H9 (cell line): Measurements from ENCODE around the gene TSC22D3. TPM values are rescaled to one million over a fixed set of nuclear protein-coding genes. Genes with fewer than 3 reads are reported as not detected.

ENCODE experiments used
- DNase-seq: peaks from one replicate; pipeline ENCODE4 v3.0.0-alpha.2; 2017
- H2AFZ ChIP-seq: one replicate; pipeline ENCODE4 v1.6.1; 2013; ENCODE audit warnings: mild to moderate bottlenecking, low read length, control low read depth, moderate library complexity
- H2AK5ac ChIP-seq: 2 replicates; pipeline ENCODE4 v1.6.1; 2013; ENCODE audit warnings: low read length, control low read depth, mixed read lengths; ENCODE audit not compliant: insufficient read length
- H2BK120ac ChIP-seq: one replicate; pipeline ENCODE4 v1.6.1; 2013; ENCODE audit warnings: low read depth, mild to moderate bottlenecking, low read length, control low read depth, inconsistent platforms; ENCODE audit not compliant: poor library complexity, severe bottlenecking
- H2BK12ac ChIP-seq: 2 replicates; pipeline ENCODE4 v1.6.1; 2013; ENCODE audit warnings: low read length, control low read depth, mixed read lengths, low read depth; ENCODE audit not compliant: insufficient read length
- H2BK15ac ChIP-seq: 2 replicates; pipeline ENCODE4 v1.6.1; 2013; ENCODE audit warnings: low read depth, low read length, control low read depth
- H2BK20ac ChIP-seq: one replicate; pipeline ENCODE4 v1.6.1; 2013; ENCODE audit warnings: low read depth, mild to moderate bottlenecking, low read length, control low read depth, inconsistent platforms; ENCODE audit not compliant: poor library complexity, severe bottlenecking
- H2BK5ac ChIP-seq: 2 replicates; pipeline ENCODE4 v1.6.1; 2013; ENCODE audit warnings: low read length, control low read depth, mixed read lengths; ENCODE audit not compliant: insufficient read length
- H3K14ac ChIP-seq: 2 replicates; pipeline ENCODE4 v1.6.1; 2013; ENCODE audit warnings: low read length, control low read depth; ENCODE audit not compliant: insufficient read depth
- H3K18ac ChIP-seq: 2 replicates; pipeline ENCODE4 v1.6.1; 2013; ENCODE audit warnings: low read depth, mild to moderate bottlenecking, mixed read lengths, low read length, control low read depth; ENCODE audit not compliant: insufficient read length
- H3K23ac ChIP-seq: 2 replicates; pipeline ENCODE4 v1.6.1; 2013; ENCODE audit warnings: low read length, control low read depth, mixed read lengths, low read depth; ENCODE audit not compliant: insufficient read length
- H3K23me2 ChIP-seq: 2 replicates; pipeline ENCODE4 v1.6.1; 2013; ENCODE audit warnings: low read depth, mild to moderate bottlenecking, mixed read lengths, low read length, control low read depth; ENCODE audit not compliant: insufficient read length, poor library complexity, severe bottlenecking
- H3K27ac ChIP-seq: 2 replicates; pipeline ENCODE4 v1.5.1; 2013; ENCODE audit warnings: low read length, control low read depth, mixed read lengths, low read depth; ENCODE audit not compliant: insufficient read length
- H3K27me3 ChIP-seq: 2 replicates; pipeline ENCODE4 v1.6.1; 2013; ENCODE audit warnings: low read length, control low read depth, inconsistent platforms; ENCODE audit not compliant: insufficient read depth
- H3K4ac ChIP-seq: 2 replicates; pipeline ENCODE4 v1.6.1; 2013; ENCODE audit warnings: low read depth, mild to moderate bottlenecking, control low read depth, inconsistent platforms, low read length, moderate library complexity
- H3K4me1 ChIP-seq: 2 replicates; pipeline ENCODE4 v1.6.1; 2013; ENCODE audit warnings: low read length, control low read depth, inconsistent platforms; ENCODE audit not compliant: insufficient read depth
- H3K4me2 ChIP-seq: 2 replicates; pipeline ENCODE4 v1.6.1; 2013; ENCODE audit warnings: low read length, control low read depth, mixed read lengths; ENCODE audit not compliant: insufficient read length, insufficient read depth
- H3K56ac ChIP-seq: 2 replicates; pipeline ENCODE4 v1.6.1; 2013; ENCODE audit warnings: low read depth, mild to moderate bottlenecking, mixed read lengths, low read length, control low read depth; ENCODE audit not compliant: insufficient read length
- H3K79me1 ChIP-seq: 2 replicates; pipeline ENCODE4 v1.6.1; 2013; ENCODE audit warnings: low read depth, mild to moderate bottlenecking, moderate library complexity, low read length, control low read depth, inconsistent platforms; ENCODE audit not compliant: insufficient read depth, poor library complexity, severe bottlenecking
- H3K79me2 ChIP-seq: 2 replicates; pipeline ENCODE4 v1.6.1; 2013; ENCODE audit warnings: low read length, control low read depth, inconsistent platforms; ENCODE audit not compliant: insufficient read depth
- H3K9ac ChIP-seq: 2 replicates; pipeline ENCODE4 v1.6.1; 2013; ENCODE audit warnings: low read length, control low read depth, mixed read lengths; ENCODE audit not compliant: insufficient read length; ENCODE audit errors: extremely low read depth
- H3K9me3 ChIP-seq: one replicate; pipeline ENCODE4 v1.6.1; 2013; ENCODE audit warnings: low read depth, low read length, inconsistent platforms; ENCODE audit not compliant: control insufficient read depth
- H3T11ph ChIP-seq: one replicate; pipeline ENCODE4 v1.6.1; 2013; ENCODE audit warnings: mild to moderate bottlenecking, low read length, control low read depth, inconsistent platforms
- H4K20me1 ChIP-seq: one replicate; pipeline ENCODE4 v1.6.1; 2013; ENCODE audit not compliant: control insufficient read depth, insufficient read length, insufficient read depth
- H4K5ac ChIP-seq: 2 replicates; pipeline ENCODE4 v1.6.1; 2013; ENCODE audit warnings: low read depth, mild to moderate bottlenecking, mixed read lengths, low read length, control low read depth; ENCODE audit not compliant: insufficient read length
- H4K8ac ChIP-seq: replicated peaks from 2 replicates; pipeline ENCODE4 v1.6.1; 2013; ENCODE audit warnings: low read length, control low read depth, mixed read lengths, low read depth; ENCODE audit not compliant: insufficient read length
- H4K91ac ChIP-seq: 2 replicates; pipeline ENCODE4 v1.6.1; 2013; ENCODE audit warnings: low read depth, mild to moderate bottlenecking, moderate library complexity, mixed read lengths, low read length, control low read depth; ENCODE audit not compliant: insufficient read length
- H3K27ac Mint-ChIP-seq, 3 experiments: 2 replicates in 2 of 3; 3 replicates in 1 of 3; pipeline ENCODE4 v1.8.0; 2020 to 2021; ENCODE audit warnings: mixed read lengths in 3 of 3, mild to moderate bottlenecking in 1 of 3, moderate library complexity in 1 of 3
- H3K27me3 Mint-ChIP-seq: 2 replicates; pipeline ENCODE4 v1.8.0; 2021; ENCODE audit warnings: low read depth, mild to moderate bottlenecking, moderate library complexity, mixed read lengths
- H3K36me3 Mint-ChIP-seq, 3 experiments: 2 replicates in 2 of 3; 3 replicates in 1 of 3; pipeline ENCODE4 v1.8.0; 2020 to 2021; ENCODE audit warnings: low read depth in 3 of 3, mixed read lengths in 3 of 3; ENCODE audit not compliant: insufficient read depth in 1 of 3
- H3K4me1 Mint-ChIP-seq, 2 experiments: 2 replicates each; pipeline ENCODE4 v1.8.0; 2020; ENCODE audit warnings: mixed read lengths in 2 of 2
- H3K4me3 Mint-ChIP-seq, 2 experiments: 2 replicates in 1 of 2; 3 replicates in 1 of 2; pipeline ENCODE4 v1.8.0; 2020 to 2021; ENCODE audit warnings: mild to moderate bottlenecking in 2 of 2, mixed read lengths in 2 of 2, moderate library complexity in 1 of 2
- H3K9me3 Mint-ChIP-seq, 2 experiments: 2 replicates in 1 of 2; 3 replicates in 1 of 2; pipeline ENCODE4 v1.8.0; 2020; ENCODE audit warnings: mild to moderate bottlenecking in 2 of 2, mixed read lengths in 2 of 2, moderate library complexity in 1 of 2
- CTCF ChIP-seq: fragments of 200-600 bp; sonication (generic); conservative IDR thresholded peaks from 3 replicates; pipeline ENCODE4 v1.8.0; 2021; ENCODE audit warnings: antibody characterized with exemption, mild to moderate bottlenecking
- WGBS: extraction: QIAGEN DNeasy Blood & Tissue Kit; methylation state at CpG from one replicate; pipeline ENCODE4 v1.1.7; 2013; ENCODE audit warnings: missing lambda C conversion rate, low lambda C conversion rate, mixed read lengths; ENCODE audit not compliant: insufficient read length; ENCODE audit errors: extremely low coverage; 5-methylcytosine and 5-hydroxymethylcytosine counted together
- total RNA-seq: library from RNA; stranded (reverse); gene quantifications from 2 replicates; pipeline ENCODE4 v1.2.1, GENCODE V29; 2021

The TSC22D3 gene
- total RNA-seq, 1 experiment from 2014 or later, result 10.5 TPM

- Histone ChIP-seq H2AFZ (no peak overlapping the region), H4K8ac (no peak overlapping the region), H3K18ac (no peak overlapping the region), H2BK20ac (no peak overlapping the region), H3K14ac (no peak overlapping the region), H2BK15ac (no peak overlapping the region), H3K56ac (no peak overlapping the region), H3K23ac (no peak overlapping the region), H3T11ph (no peak overlapping the region), H3K79me1 (no peaks in the 10 kb centered on the region), H4K5ac (no peak overlapping the region), H3K9me3 (no peaks in the 10 kb centered on the region), H2BK5ac (no peak overlapping the region), H3K4ac (no peak overlapping the region), H4K91ac (no peak overlapping the region), H3K9ac (no peak overlapping the region), H4K20me1 (no peaks in the 10 kb centered on the region), H3K27me3 (peaks cover 10% of the 10 kb centered on the region), H3K23me2 (no peaks in the 10 kb centered on the region), H2BK120ac (no peak overlapping the region), H3K4me2 (no peak overlapping the region), H2AK5ac (no peak overlapping the region), H3K79me2 (no peaks in the 10 kb centered on the region), H3K4me1 (peaks cover 6% of the 10 kb centered on the region; the same call in 1 of the 2 replicates), H3K27ac (no peak overlapping the region), H2BK12ac (no peak overlapping the region)
- Mint-ChIP-seq H3K27me3 (peaks cover 20% of the 10 kb centered on the region), H3K36me3 (no peaks in the 10 kb centered on the region), H3K4me1 (peaks cover 9 to 23% of the 10 kb centered on the region in 2 experiments), H3K4me3 (no peak overlapping the region), H3K9me3 (peaks cover 0 to 34% of the 10 kb centered on the region in 2 experiments; a peak in 2 of 5 replicates), H3K27ac (no peak overlapping the region)
- no CpG with 5 or more reads among the region's 7 CpGs for WGBS
- DNase-seq, result no peak
- no peak for TF ChIP-seq CTCF
Measured at GRCh38 chrX:107769581-107770317, 5.8 kb downstream of the TSC22D3 start.
